ENCODE measurements around the gene TAF6L.
A peak's percentile ranks its signal among the peaks of the same experiment; 100 is the strongest.
"Not testable (repeated sequence)": the region's sequence is repeated elsewhere in the genome, so short reads cannot be mapped to it uniquely, and the experiment has no call there.

The TAF6L gene

DNA sequence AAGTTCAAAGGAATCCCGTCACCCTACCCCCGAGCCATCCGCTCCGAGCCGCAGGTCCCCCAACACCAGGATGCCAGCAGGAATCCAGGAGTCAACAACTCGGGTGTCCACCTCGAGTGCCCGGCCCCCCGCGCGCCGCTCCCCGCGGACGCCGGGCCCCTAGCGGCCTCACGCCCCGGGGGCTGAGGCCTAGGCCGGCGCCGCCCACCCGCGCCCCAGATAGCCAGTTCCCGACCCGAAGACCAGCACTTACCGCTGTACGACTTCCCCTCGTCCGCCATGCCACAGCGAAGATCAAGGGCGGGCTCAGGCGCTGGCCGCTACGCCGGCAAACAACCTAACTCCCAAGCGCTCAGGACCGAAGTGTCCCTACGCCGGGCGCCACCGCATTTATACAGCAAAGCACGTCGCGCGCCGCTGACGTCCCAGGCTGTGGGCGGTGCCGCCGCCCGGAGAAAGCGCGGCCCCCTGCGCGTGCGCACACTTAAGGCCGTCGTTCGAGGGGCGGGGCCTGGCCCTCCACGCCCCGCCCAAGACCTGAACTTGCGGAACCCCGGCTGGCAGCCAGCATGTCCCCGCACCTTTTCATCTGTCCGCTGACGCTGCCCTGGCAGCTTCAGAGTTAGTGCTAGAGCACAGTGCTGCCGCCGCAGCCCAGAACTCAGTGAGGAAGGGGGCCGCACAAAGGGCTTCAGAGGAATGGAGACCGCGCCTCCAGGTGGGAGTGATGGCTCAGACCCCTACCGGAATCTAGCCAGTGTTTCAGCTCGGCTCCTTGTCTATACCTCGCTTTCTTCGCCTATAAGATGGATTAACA lies 34.1 kb downstream of the TAF6L start, which contains the start of gene NXF1:
Gene NXF1, minus strand, starts transcription at position 365 of the 817 bp plus-strand sequence. Its CDS starts 84 bp downstream, at position 281.
- DNase-seq (ENCODE audit: low read depth in 2 of 3, low spot score in 1 of 3), result peak; percentile 91 to 95 (median 92)

- DNase-seq (ENCODE audit: low read depth in 2 of 3, low spot score in 1 of 3), result peak in 1 of 3 donors; percentile 13
Observed at GRCh38 chr11:62805961-62806441, 34.8 kb downstream of the TAF6L start.

- no peak for DNase-seq (ENCODE audit: low read depth in 2 of 3, low spot score in 1 of 3)
Observed at GRCh38 chr11:62806611-62807121, 35.5 kb downstream of the TAF6L start.

DNA sequence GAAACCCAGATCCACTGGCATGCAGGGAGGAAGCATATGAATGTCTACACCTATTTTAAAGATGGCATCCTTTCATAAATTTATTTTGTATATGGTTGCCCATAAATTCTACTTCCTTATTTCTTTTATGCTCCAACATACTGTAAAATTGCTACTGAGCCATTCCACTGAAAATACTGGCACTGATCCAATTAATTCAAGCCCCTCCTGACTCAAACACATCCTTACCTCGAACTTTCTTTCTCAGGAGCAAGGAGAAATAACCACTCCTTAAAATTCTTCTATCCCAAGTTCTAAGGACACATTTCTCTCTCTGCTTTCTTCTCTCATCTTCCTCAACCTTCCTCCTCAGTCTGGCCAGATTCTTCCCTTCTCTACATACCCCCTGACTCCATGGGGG lies 39.6 kb downstream of the TAF6L start:
- no peak for DNase-seq (ENCODE audit: low read depth in 2 of 3, low spot score in 1 of 3)

DNA sequence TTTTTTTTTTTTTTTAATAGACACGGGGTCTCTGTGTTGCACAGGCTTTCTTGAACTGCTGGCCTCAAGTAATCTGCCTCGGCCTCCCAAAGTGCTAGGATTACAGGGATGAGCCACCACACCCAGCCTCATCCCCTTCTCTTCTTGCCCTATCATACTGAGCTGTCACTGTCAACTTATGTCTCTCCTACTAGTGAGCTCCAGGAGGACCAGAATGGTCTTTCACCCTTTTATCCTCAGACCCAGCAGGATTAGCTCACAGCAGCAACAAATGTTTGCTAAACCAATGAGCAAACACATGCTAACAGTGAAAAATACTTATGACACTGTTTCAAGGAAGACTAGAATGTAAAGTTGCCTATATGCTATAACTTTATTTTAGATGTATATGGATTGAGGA lies 40.5 kb downstream of the TAF6L start:
- no peak for DNase-seq (ENCODE audit: low read depth in 2 of 3, low spot score in 1 of 3)

GRCh38 chr11:62816557-62816956 lies 45.4 kb downstream of the TAF6L start:
- no peak for DNase-seq (ENCODE audit: low read depth in 2 of 3, low spot score in 1 of 3)

GRCh38 chr11:62817129-62817528 lies 45.9 kb downstream of the TAF6L start:
- no peak for DNase-seq (ENCODE audit: low read depth in 2 of 3, low spot score in 1 of 3)

- no peak for DNase-seq (ENCODE audit: low read depth in 2 of 3, low spot score in 1 of 3)
Observed at GRCh38 chr11:62823677-62824076, 52.5 kb downstream of the TAF6L start.

DNA sequence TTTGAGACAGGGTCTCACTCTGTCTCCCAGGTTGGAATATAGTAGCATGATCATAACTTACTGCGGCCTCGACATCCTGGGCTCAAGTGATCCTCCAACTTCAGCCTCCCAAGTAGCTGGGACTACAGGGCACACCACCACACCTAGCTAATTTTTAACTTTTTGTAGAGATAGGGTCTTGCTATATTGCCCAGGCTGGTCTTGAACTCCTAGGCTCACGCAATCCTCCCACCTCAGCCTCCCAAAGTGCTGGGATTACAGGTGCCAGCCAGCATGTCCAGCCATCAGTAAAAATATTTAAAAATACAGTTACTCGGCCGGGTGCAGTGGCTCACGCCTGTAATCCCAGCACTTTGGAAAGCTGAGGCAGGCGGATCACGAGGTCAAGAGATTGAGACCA lies 56.9 kb downstream of the TAF6L start:
- DNase-seq (ENCODE audit: low read depth in 2 of 3, low spot score in 1 of 3), result not testable (repeated sequence)

GRCh38 chr11:62830904-62831519 lies 59.8 kb downstream of the TAF6L start:
- DNase-seq (ENCODE audit: low read depth in 2 of 3, low spot score in 1 of 3), result no peak

DNA sequence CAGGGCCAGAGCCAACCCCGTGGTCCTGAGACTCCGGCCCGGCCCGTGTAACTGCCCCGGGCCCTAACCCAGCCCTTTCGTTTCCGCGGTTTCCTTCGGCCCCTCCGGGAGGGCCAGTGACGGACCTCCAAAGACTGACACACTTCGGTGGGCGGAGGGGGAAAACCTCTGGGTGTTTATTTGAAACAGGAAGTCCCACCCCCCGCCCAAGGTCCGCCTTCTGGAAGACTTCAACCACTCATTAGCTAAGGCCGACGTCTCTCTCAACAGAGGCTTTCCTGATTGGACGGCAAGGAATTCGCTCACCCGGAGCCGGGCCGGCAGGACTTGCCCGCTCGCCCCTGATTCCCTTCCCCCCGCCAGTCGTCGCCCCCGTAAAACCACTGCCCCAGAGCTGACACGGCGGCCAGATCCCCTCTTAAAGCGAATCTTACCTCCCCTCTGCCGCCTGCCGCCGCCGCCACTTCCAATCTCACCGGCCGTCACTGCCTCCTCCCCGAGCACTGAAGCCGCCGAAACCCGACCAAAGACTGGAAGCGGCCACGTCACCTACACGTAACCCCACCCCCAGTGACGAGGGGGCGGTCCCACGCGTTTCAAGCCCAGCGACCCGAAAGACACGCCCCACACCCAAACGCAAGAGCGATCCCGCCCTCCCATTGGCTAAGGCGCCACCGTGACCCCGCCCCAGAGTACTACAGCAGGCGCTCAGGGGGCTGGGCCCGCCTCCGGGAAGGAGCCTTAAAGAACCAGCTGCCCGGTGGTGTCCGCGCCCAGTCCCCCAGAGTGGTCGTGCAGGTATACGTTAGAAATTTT lies 60.5 kb downstream of the TAF6L start, which contains the start of gene STX5:
Gene STX5, minus strand, starts transcription at position 532 of the 816 bp plus-strand sequence. CDS start 808 bp downstream, outside the sequence.
- peak; percentile 98 to 99 (median 99) for DNase-seq (ENCODE audit: low read depth in 2 of 3, low spot score in 1 of 3)

DNA sequence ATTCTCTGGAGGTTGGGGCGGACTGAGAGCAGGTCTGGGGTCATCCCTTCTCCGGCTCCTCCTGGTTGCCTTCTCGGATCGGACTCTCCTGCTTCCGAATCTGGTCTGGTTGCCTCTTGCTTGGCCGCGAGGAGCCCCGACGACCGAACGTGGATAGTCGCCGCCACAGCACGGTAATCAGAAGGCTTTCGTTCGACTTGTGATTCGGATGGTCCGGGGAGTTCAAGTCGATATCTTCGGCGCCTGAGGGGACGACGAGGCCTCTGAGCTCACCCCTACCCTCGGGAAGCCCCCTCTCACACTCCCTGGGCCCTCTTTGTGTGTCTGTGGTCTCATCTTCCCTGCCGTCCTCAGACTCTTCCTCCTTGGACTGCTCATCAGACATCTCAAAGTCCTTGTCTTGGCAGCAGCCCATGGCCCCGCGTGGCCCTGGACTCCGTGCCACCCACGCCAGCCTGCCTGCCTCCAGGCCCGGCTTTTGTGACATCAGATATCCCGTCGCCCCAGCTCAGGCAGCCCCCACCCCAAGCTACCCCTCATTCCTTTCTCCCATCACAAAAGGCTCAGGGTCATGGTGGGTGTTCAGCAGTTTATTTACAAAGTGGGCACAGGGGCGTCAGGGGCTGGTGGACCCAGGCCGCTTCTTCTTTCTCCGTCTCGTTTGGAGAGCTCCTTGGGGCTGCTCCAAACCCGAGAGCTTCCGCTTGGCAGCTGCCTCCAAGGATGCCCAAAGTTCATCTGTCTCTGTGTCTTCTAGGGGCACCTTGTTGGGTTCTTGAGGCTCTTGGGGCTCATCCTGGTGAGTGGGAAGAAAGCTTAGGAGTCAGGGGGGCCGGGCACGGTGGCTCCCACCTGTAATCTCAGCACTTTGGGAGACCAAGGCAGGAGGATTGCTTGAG lies 61.4 kb downstream of the TAF6L start, which contains the start of gene TEX54:
Gene TEX54, minus strand, starts transcription at position 506 of the 899 bp plus-strand sequence.
- DNase-seq (ENCODE audit: low read depth in 2 of 3, low spot score in 1 of 3), result no peak

DNA sequence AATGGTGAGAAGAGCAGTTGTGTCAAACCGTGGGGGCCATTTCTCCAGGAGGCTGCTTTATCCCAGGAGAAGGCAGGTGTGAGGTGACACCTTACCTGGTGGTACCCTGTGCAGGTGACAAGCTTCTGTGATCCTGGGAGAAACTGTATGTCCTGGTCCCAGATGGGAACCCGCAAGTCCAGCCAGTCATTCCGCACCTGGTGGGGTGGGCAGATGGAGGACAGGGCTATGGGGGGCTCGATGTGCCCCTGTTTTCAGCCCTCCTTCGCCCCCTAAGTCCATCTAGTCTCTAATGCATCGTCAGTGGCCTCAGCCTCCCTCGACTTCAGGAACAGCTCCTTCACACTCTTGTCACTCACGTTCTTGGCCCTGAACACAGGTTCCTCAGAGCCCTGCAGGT lies 64.1 kb downstream of the TAF6L start:
- no peak for DNase-seq (ENCODE audit: low read depth in 2 of 3, low spot score in 1 of 3)
